Measurements from ENCODE around the gene CACNG4.
"Not testable (repeated sequence)": the region's sequence is repeated elsewhere in the genome, so short reads cannot be mapped to it uniquely, and the experiment has no call there.

Gene CACNG4

DNA sequence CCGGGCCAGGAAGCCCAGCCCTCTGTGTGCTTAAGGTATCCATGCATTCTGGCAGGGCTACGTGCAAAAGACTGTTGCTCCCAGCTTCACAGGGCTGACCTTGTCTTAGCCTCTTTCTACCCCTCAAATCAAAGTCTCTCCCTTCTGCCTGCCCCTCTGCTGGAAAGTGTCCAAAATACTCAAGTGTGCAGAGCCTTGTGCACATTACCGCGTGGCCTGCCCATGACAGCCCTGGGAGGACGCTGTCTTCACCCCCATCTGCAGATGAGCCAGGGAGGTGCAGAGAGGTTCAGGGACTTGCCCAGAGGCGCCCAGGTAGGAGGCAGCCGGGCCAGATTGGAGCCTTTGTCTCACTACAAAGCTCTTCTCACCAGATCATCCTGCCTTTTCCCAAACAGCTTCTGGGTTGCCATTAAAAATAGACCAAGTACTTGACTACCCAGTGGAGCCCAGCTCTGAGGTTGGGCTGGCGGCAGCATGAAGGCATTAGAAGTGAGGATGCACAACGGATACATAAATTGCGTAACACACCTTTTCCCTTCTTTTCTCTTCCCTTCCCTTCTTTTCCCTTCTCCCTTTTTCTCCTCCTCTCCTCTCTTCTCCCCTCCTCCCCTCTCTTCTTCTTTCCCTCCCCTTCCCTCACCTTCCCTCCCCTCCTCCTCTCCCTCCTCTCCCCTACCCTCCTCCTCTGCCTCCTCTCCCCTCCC, 3.5 kb downstream of the CACNG4 start:
- no peak overlapping the region for H3K4me3 ChIP-seq (ENCODE audit: low read depth, low read length)
- TF ChIP-seq, protein P1, sequence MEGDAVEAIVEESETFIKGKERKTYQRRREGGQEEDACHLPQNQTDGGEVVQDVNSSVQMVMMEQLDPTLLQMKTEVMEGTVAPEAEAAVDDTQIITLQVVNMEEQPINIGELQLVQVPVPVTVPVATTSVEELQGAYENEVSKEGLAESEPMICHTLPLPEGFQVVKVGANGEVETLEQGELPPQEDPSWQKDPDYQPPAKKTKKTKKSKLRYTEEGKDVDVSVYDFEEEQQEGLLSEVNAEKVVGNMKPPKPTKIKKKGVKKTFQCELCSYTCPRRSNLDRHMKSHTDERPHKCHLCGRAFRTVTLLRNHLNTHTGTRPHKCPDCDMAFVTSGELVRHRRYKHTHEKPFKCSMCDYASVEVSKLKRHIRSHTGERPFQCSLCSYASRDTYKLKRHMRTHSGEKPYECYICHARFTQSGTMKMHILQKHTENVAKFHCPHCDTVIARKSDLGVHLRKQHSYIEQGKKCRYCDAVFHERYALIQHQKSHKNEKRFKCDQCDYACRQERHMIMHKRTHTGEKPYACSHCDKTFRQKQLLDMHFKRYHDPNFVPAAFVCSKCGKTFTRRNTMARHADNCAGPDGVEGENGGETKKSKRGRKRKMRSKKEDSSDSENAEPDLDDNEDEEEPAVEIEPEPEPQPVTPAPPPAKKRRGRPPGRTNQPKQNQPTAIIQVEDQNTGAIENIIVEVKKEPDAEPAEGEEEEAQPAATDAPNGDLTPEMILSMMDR (IDR thresholded peaks at IDR 0.05; ENCODE audit: borderline replicate concordance, insufficient read depth, low read depth, low read length): no peak

DNA sequence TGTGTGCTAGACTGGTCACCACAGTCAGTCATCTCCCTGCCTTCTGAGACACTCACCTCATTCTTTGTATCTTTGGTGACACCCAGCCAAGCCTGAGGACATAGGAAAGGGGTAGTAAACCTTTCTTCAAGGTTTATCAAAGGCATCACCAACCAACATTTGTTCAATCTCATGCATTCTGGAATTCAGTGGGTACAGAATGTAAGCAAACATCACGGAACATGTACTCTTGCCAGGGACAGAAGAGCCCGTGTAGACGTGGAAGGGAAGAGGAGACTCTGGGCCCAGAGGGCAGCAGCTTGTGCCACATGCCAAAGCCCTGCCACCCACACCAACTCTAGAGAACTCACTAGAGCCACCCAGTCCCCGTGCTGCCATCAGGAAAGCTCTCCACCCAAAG, 4.4 kb downstream of the CACNG4 start:
- TF ChIP-seq, protein P1 (IDR thresholded peaks at IDR 0.05; ENCODE audit: borderline replicate concordance, insufficient read depth, low read depth, low read length): no peak
- no peak overlapping the region for H3K4me3 ChIP-seq (ENCODE audit: low read depth, low read length)

DNA sequence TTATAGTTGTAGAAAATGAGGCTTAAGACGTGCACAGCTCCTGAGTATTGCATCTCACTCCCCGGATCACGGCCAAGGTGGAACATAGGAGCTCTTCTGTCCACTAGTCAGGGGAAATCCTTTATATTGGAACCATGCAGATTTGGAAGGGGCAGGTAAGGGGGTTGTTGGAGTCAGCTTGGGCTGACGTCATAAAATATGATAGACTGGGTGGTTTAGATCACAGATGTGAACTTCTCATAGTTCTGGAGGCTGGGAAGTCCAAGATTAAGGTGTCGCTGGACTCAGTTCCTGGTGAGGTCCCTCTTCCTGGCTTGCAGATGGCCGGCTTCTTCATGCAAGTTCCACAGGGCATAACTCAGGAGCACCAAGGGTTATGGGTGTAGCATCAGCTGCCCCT, 5.6 kb downstream of the CACNG4 start:
- TF ChIP-seq, protein P1 (IDR thresholded peaks at IDR 0.05; ENCODE audit: borderline replicate concordance, insufficient read depth, low read depth, low read length): no peak
- no peak overlapping the region for H3K4me3 ChIP-seq (ENCODE audit: low read depth, low read length)

DNA sequence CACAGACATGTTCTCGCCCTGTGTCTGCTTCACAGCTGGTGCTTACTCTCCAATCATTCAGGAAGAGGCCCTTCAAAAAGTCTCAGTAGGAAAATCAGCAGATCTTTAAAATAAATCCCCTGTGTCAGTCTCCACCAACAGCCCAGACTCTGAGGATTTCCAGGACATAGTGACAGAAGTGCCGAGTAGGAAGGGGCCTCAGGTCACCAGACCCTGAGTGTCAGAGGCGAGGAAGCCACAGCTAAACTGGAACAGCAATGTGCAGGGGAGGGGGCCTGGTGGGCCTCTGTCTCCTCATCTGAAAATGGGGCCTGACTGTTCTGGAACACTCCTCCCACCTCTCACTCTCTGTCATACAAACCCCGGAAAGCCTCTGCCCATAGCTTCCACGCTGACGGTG, 6.3 kb downstream of the CACNG4 start:
- H3K4me3 ChIP-seq (ENCODE audit: low read depth, low read length): no peak overlapping the region
- TF ChIP-seq, protein P1 (IDR thresholded peaks at IDR 0.05; ENCODE audit: borderline replicate concordance, insufficient read depth, low read depth, low read length): no peak

DNA sequence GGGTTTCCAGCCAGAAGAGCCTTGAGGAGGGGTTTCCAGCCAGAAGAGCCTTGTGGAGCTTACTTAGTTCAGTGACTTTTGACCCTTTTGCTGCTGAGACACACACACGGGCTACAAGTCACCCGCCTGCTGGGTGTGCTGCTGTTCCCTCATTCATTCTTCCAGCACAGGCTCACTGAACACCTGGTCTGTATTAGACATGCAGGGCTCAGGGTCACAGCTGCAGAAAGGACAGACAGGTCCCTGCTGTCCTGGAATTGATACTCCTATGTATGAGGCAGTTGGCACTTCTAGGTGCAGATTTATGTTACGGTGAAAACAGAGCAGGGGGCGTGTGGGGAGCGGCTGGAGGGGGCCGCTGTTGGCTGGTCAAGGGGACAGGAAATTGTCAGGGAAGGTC, 6.8 kb downstream of the CACNG4 start:
- no peak overlapping the region for H3K4me3 ChIP-seq (ENCODE audit: low read depth, low read length)
- TF ChIP-seq, protein P1 (IDR thresholded peaks at IDR 0.05; ENCODE audit: borderline replicate concordance, insufficient read depth, low read depth, low read length): no peak

DNA sequence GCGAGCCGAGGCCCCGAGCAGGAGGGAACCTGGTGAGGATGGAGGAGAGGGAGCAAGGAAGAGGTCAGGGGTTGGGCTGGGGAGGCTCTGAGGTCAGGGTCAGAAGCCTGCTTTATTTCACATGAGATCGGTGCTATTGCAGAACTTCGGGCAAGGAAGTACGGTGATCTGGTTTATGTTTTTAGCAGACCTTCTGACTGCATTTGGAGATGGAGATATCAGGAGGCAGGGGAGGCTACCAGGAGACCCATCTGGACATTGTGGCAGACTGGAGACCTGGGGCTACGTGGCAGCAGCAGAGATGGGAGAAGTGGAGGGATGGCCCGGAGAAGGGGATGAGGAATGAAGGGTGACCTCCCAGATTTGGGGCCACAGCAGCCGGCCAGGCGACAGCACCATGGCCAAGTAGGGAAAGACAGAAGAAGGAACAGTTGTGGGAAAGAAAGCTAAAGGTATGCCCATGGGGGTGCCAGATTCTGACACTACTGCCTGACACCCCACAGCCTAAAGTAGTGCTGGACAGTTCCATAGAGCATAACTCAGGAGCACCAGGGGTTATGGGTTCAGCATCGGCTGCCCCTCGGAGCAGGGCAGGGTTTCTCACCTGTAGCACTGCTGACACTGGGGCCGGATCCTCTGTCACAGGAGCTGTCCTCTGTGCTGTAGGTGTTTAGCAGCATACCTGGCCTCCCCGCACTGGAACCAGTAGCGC, 7.4 kb downstream of the CACNG4 start:
- no peak overlapping the region for H3K4me3 ChIP-seq (ENCODE audit: low read depth, low read length)
- TF ChIP-seq, protein P1 (IDR thresholded peaks at IDR 0.05; ENCODE audit: borderline replicate concordance, insufficient read depth, low read depth, low read length): no peak

DNA sequence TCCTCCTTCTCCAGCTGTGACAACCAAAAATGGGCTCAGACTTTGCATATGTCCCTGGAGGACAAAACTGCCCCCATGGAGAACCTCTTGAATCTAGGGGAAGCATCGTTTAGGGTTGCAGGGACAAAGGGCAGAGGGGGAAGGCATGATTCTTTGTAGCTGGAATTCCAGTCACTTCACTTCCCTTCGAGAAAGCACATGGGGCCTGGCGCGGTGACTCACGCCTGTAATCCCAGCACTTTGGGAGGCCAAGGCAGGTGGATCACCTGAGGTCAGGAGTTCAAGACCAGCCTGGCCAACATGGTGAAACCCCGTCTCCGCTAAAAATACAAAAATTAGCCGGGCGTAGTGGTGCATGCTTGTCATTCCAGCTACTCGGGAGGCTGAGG, 7.9 kb downstream of the CACNG4 start:
- H3K4me3 ChIP-seq (ENCODE audit: low read depth, low read length): not testable (repeated sequence)
